Mononuclear cell (primary cell): Measurements from ENCODE around the gene ADSS1. TPM values are rescaled to one million over a fixed set of nuclear protein-coding genes. Genes with fewer than 3 reads are reported as not detected.

Experiments
- H3K27me3 ChIP-seq: 2 replicates; pipeline ENCODE4 v1.6.0; 2011; ENCODE audit warnings: low read length, control low read depth; ENCODE audit not compliant: insufficient read depth
- H3K4me1 ChIP-seq: 2 replicates; pipeline ENCODE4 v1.5.1; 2011; ENCODE audit warnings: mild to moderate bottlenecking, low read length, control low read depth; ENCODE audit not compliant: insufficient read depth
- H3K4me3 ChIP-seq: 2 replicates; pipeline ENCODE4 v1.5.1; 2011; ENCODE audit warnings: mild to moderate bottlenecking, low read length, moderate library complexity
- H3K9me3 ChIP-seq: 2 replicates; pipeline ENCODE4 v1.5.1; 2011; ENCODE audit warnings: low read depth, mild to moderate bottlenecking, control low read depth, low read length
- total RNA-seq: library from RNA; depleted of rRNA; stranded (reverse); fragments of >200 nt; gene quantifications from one replicate; pipeline ENCODE4 v1.2.3, GENCODE V29; 2012

The ADSS1 gene
- total RNA-seq, 1 donor, result 1.9 TPM

DNA sequence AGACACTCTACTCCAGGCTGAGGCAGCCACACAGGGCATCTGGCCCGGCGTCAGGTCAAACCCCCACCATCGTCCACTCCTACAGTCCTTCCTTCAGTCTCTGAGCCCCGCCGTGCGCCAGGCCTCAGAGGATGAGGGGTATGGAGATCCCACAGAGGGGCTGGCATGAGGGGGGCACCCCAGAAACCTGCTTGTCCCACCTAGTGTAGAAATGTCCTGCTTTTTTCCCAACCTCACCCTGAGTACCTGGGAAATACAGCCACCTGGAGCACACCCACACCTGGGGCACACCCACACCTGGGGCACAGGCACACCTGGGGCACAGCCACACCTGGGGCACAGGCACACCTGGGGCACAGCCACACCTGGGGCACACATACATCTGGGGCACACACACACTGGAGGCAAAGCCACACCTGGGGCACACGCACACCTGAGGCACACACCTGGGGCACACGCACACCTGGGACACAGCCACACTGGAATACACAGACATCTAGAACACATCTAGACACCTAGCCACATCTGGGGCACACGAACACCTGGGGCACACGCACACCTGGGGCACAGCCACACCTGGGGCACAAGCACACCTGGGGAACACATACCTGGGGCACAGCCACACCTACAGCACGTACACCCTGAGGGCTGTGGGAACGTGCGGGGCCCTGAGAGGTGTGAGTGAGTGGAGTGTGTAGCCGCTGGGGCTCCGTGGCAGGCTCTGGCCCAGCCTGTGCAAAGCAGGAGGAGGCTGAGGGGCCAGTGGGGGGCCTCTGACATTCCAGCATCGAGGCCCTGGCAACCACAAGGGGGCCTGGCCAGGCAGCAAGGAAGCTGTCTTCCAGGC, 53.2 kb downstream of the ADSS1 start:
- H3K9me3 ChIP-seq, result no peaks in the 10 kb centered on the region
- H3K27me3 ChIP-seq, result no peaks in the 10 kb centered on the region
- no peak overlapping the region for H3K4me3 ChIP-seq
- H3K4me1 ChIP-seq, result no peaks in the 10 kb centered on the region

DNA sequence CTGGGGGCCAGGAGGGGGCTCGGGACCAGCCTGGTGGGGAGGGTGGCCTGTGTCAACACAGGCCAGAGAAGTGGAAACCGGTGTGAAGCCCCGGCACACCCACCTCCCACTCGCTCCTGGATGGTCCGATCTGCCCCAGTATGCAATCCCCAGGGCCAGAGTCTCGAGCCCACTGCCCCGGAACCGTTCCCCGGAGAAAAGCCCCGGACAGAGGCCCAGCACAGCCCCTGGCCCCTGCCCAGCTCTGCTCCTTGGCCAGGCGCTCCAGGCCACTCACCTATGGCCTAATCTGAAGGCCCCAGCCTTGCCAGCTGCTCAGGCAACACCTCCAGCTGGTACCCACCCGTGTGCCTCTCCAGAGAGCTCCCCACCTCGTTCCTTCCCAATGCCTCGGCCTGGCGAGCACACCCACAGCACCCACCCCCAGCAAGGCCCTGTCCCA, 53.8 kb downstream of the ADSS1 start:
- H3K9me3 ChIP-seq, result no peaks in the 10 kb centered on the region
- H3K4me3 ChIP-seq, result no peak overlapping the region
- no peaks in the 10 kb centered on the region for H3K4me1 ChIP-seq
- no peaks in the 10 kb centered on the region for H3K27me3 ChIP-seq

DNA sequence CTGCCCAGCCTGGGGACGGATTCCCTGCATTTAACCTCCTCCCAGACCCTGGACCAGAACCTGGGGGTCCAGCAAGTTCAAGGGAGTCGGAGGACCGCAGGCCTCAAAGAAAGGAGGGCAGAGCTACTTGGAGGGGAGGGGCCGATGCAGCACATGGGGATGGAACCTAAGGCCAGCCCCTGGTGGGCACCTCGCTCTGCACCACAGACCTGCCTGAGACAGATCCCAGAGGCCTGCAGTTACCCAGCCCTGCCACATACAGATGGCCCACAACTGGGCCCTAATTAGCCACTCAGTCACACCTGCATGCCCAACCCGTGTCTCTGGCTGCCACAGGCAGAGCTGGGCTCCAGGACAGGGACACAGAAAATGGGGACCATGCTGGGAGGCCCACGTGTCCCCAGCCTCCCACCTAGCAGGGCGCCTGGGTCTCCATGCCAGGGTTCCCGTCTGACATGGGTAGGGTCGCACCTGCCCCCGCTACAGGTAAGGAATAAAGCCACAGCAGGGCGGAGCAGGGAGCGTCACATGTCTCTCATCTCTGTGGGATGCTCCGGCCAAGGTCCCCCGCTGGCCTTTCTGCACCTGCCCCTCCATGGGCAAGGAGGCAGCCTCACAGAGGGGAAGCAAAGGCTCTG, 54.8 kb downstream of the ADSS1 start:
- H3K4me3 ChIP-seq, result no peak overlapping the region
- H3K9me3 ChIP-seq, result no peaks in the 10 kb centered on the region
- H3K27me3 ChIP-seq, result no peaks in the 10 kb centered on the region
- no peaks in the 10 kb centered on the region for H3K4me1 ChIP-seq

DNA sequence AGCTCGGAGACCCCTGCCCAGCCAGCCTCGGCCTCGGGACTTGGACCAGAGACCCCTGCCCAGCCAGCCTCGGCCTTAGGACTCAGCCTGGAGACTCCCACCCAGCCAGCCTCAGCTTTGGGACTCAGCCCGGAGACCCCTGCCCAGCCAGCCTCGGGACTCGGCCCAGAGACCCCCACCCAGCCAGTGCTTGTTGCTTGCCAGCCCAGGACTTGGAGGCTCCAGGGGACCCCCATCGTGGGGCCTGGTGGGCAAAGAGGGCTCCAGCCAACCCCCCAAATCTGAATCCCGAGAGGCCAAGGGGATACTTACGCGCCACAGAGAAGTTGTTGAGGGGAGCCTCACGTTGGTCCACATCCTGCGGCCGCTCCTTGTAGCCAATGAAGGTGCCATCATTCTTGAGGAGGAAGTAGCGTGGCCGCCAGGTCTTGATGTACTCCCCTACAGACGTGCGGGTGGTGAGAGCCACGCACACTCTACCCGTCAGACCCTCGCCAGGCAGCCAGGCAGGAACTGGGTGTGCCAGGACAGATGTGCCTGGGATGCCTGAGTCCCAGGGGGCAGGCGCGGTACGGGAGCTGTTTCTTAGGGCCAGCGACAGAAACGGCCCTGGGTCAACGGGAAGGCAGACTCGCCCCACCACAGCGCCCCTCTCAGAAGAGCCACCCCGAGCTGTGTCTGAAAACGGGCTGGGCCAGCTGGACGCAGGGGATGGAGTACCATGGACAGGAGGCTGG, 55.9 kb downstream of the ADSS1 start:
- no peak overlapping the region for H3K4me3 ChIP-seq
- no peaks in the 10 kb centered on the region for H3K4me1 ChIP-seq
- H3K9me3 ChIP-seq, result no peaks in the 10 kb centered on the region
- no peaks in the 10 kb centered on the region for H3K27me3 ChIP-seq

DNA sequence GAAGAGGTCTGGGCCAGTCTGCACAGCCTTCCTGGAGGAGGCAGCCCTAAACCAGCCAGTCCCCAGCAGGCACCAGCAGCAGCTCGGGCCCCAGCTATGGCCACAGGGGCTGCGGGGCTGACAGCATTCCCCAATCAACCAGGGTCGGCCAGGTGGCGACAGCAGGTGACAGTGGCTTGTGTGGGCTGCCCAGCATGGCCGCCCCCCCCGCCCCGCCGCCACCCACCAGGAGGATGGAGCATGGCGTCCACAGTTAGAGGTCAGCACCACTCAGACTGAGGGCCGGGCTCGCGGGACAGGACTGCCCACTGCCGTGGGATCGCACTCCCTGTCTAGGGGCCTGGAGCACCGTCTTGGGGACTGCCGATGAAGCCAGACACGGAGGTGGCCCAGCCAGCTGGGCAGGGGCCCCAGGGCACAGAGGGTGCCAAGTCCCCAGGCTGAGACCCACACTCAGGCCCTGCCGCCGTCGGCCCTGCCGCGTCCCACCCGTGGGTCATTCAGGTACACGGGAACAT, 56.5 kb downstream of the ADSS1 start:
- Histone ChIP-seq H3K4me3 (no peak overlapping the region), H3K27me3 (no peaks in the 10 kb centered on the region), H3K4me1 (no peaks in the 10 kb centered on the region), H3K9me3 (no peaks in the 10 kb centered on the region)

DNA sequence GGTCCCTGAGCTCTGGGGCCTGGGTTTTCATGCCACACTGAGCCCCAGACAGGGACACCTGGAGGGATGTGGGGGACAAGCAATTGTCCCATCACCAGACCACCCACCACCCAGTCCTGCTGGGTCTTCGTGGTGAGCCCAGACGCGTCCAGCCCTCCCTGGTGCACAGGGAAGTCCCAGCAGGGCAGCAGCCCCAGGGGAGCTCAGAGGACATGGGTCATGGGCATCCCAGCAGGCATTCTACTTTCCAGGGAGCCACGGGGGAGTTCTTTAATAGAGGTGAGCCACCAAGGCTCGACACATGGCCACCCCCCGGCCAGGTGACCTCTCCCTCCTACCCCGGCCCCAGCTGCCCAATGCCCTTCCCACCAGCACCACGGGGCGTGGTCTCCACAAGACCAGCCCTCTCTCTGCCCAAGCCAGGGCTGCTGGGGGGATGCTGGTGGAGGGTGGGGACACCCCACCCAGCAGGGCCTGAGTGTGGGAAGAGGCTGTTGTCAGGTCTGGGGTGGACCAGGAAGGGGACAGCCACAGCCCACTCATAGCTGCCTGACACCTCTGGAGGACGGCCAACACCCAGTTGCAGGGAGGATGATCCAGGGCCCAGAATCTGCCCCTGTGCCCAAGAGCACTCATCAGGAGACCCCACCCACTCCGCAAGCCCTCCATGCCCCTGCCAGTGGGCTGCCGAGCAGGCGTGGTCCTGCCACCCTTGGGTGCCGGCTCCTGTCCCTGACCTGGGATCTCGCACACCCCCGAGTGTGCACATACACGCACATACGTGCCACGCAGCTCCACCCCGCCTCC, 57.4 kb downstream of the ADSS1 start:
- H3K4me3 ChIP-seq, result no peak overlapping the region
- H3K4me1 ChIP-seq, result peaks cover 6% of the 10 kb centered on the region
- no peaks in the 10 kb centered on the region for H3K27me3 ChIP-seq
- H3K9me3 ChIP-seq, result no peaks in the 10 kb centered on the region

DNA sequence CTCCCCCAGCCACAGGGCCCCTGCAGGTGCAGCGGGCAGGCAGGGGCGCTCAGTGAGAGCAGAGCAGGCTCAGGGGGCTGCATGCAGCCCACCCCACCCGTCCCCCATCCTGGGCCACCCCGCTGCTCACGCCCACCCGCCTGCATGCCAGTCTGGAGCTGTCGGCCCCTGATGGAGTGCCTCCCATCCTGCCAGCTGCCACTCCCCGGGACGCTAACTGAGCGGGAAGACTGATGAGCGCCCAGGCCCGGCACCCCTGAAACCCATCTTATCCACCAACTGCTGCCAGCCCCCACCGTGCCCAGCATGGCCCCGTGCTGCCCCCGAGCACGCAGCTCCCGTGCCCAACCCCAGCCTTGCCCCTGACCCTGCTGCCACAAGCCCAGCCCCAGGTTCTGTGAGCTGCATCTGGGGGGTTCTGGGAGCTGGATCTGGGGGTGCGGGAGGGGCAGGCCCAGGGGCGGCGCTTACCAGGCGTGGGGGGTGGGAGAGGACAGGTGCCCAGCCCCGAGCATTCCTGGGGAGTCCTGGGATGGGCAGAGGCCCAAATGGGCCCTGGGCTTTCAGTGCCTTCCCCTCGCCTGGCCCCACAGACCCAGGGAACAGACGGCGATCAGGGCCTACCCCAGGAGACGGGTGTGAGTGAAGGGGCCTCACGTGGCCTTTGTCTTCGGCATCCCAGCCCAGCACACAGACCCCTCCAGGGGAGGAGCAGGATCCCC, 58.2 kb downstream of the ADSS1 start:
- Histone ChIP-seq H3K4me1 (peaks cover 14% of the 10 kb centered on the region), H3K27me3 (no peaks in the 10 kb centered on the region), H3K9me3 (no peaks in the 10 kb centered on the region), H3K4me3 (no peak overlapping the region)

DNA sequence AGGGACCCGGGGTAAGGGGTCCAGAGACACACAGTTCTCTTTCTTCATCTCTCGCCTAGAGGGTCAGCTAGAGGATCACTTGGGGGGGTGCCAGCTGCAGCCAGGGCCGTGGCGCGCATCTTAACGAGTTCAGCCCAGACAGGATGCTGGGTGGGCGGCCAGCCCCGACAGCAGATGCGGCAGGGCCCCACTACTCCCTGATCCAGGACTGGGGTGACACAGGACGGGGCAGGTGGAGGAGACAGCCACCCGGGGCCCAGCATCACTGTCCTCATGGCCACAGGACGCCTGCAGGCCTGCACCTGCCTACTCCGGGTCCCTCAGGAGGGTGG, 58.7 kb downstream of the ADSS1 start:
- Histone ChIP-seq H3K4me3 (no peak overlapping the region), H3K9me3 (no peaks in the 10 kb centered on the region), H3K27me3 (no peaks in the 10 kb centered on the region), H3K4me1 (peaks cover 19% of the 10 kb centered on the region)

DNA sequence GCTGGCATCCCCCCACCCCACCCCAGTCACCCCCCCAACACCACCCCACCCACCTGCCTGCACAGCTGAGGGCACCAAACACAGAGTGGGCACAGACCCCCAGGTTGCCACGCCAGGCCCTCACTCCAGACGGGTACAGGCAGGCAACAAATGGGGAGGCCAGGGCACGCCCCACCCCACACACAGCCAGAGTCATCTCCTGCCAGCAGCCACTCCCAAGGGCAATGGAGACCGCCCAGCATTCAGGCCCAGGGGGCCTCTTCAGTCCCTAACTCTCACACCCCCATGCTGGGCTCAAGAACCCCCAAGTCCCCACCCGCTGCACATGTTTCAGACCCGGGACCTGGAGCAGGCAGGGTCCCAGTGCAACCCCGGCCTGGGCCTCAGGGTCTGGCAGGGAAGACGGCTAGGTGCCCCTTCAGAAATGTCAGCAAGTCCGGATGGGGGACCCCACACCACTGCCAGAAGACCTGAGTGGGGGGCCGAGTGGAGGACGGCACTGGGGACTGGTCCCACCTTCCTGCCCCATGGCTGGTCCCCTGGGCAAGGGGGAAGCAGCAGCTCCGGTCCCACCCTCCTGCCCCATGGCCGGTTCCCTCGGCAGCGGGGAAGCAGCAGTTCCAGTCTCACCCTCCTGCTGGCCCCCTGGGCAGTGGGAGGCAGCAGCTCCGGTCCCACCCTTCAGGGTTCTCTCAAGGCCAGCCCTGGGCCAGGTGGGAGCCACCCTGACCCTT, 59.6 kb downstream of the ADSS1 start:
- Histone ChIP-seq H3K27me3 (no peaks in the 10 kb centered on the region), H3K9me3 (no peaks in the 10 kb centered on the region), H3K4me3 (no peak overlapping the region), H3K4me1 (peaks cover 28% of the 10 kb centered on the region)

DNA sequence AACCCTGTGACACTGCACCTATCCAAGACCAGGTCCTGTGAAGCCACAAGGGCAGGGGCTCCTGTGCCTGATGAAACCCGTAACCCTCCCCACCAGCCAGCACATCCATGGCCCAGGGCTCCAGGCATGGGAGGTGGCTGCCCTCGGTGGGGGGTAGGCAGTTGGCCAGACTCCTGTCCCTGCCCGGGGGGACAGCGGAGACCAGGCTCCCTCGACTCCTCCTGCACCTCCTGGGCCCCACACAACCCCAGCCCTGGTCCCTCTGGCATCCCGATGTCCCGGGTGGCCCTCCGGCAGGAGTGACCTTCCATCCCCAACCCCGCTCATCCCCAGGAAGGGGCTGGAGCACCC, 60.2 kb downstream of the ADSS1 start:
- Histone ChIP-seq H3K4me3 (no peak overlapping the region), H3K27me3 (no peaks in the 10 kb centered on the region), H3K9me3 (no peaks in the 10 kb centered on the region), H3K4me1 (peaks cover 34% of the 10 kb centered on the region)

DNA sequence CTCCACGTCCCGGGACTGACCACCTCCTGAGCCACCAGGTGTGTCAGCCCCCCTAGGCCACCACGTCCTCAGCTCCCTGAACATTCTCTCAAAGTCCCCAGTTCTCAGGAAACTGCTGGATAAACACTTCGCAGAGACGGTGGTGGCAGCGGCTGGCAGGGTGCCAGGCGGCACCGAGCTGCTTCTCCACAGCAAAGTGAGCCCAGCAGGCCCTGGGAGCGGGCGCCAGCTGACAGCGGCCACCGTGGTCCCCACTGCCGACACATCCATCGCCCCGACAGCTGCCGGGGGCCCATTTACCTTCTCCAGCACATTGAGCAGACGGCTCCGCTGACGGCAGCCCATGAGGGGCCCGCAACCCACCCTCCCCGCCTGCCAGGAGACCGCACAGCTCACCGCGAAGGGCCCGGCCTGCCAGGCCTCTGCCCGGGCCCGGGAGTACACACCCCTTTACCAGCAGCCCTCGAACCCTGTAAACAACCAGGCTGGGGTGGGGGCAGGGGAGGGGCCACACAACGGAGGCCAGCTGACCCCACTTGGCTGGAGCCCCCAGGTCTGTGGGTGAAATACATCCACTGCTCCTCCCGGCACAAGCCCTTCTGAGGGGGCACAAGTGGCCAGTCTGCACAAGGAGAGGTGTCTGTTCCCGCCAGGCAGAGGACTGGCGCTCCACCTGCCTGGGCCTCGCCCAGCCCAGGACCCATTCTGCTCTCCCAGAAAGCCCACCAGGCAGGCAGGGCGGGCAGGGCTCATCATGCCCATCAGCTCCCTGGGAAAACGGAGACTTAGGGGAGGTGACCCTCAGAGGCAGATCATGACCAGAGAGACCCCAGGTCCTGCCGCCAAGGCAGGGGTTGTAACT, 61.0 kb downstream of the ADSS1 start:
- no peaks in the 10 kb centered on the region for H3K27me3 ChIP-seq
- H3K4me1 ChIP-seq, result peaks cover 34% of the 10 kb centered on the region
- no peaks in the 10 kb centered on the region for H3K9me3 ChIP-seq
- no peak overlapping the region for H3K4me3 ChIP-seq

DNA sequence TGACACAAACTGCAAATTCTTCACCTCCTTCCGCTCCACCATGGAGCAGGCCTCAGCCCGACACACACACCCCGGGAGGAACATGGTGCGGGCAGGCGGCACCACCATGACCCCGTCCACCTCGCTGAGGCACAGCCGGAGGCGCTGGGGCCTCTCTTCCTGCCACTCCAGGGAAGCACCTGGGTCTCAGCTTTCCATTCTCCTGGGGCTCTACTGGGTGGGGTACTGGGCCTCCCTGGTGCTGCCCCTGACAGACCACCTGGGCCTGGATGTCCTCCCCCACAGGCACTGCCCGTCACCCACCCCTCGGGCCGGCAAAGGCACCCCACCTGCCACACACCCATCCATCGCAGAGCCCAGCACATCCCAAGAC, 61.7 kb downstream of the ADSS1 start:
- Histone ChIP-seq H3K4me1 (peaks cover 34% of the 10 kb centered on the region), H3K4me3 (no peak overlapping the region), H3K9me3 (no peaks in the 10 kb centered on the region), H3K27me3 (no peaks in the 10 kb centered on the region)

DNA sequence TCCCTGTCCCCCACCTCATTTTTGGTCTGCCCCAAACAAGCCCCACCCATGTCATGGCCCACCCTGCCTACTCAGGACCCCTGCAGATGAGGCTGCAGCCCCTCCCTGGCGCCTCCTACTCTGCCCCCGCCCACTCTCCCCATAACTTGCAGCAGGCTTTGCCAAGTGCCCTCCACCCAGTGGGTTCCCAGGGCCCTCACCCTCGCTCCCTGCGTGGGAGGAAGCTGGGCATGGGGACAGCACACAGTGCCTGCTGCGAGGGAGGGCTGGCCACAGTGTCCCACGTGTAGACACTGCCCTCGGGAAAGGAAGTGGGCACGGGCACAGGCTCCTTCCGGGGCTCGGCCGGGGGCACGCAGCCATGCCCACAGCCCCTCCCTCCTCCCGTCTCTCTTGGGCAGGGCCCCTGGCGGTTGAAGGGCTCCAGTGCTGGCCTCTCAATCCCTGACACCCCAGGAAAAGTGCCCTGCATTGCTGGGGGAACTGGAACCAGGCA, 62.1 kb downstream of the ADSS1 start:
- no peaks in the 10 kb centered on the region for H3K27me3 ChIP-seq
- peaks cover 34% of the 10 kb centered on the region for H3K4me1 ChIP-seq
- H3K9me3 ChIP-seq, result no peaks in the 10 kb centered on the region
- H3K4me3 ChIP-seq, result no peak overlapping the region
